HFF-Myc (cell line): ENCODE results near the gene KCNT1.

ENCODE experiments used
- DNase-seq: peaks from one replicate; pipeline ENCODE4 v3.0.0-alpha.2; 2011; ENCODE audit warnings: low read depth; ENCODE audit errors: extremely low read depth
- H3K4me3 ChIP-seq: replicated peaks from 2 replicates; pipeline ENCODE4 v1.5.1; 2011; ENCODE audit warnings: low read depth, mild to moderate bottlenecking, control low read depth, low read length
- CTCF ChIP-seq: IDR thresholded peaks from 2 replicates; pipeline ENCODE4 v1.5.1; 2012; ENCODE audit warnings: mild to moderate bottlenecking, low read depth, low read length, control low read depth; ENCODE audit errors: missing control alignments

Gene KCNT1

GRCh38 chr9:135787776-135788575 is 86.0 kb downstream of the KCNT1 start:
- TF ChIP-seq CTCF: no peak
- DNase-seq: no peak
- no peak overlapping the region for H3K4me3 ChIP-seq

DNA sequence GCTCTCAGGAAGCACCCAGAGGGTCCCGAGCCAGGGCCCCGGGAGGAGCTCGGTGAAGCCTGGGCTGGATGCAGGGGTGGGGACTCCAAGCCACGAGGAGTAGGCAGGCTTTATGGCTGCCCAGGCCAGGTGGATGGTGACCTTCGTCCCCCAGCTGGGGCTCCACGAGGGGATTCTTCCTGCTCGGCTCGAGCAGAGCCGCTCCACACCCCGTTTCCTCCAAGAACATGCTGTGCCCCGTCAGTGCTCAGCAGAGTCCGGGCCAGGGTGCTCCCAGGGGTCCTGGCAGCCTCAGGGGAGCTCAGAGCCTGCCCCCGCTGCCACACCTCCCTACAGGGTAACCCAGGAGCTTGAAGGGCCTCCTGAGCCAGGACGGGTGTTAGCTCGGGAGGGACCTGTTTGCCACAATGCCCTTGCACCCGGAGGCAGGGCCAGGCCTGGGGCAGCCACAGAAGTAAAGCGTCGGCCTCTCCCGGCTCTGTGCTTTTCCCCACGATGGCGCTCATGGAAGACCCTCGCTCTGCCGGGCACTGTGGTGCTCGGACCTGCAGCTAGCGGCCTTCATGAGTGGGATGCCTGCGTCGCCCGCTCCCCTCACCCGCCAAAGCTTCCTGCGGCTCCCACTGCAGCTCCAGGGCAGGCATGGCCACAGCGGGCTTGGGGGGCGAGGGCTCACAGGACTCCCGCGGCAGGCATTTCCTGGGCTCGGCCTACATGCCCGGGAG is 86.8 kb downstream of the KCNT1 start:
- no peak for DNase-seq

GRCh38 chr9:135789838-135790291 is 87.9 kb downstream of the KCNT1 start:
- no peak for TF ChIP-seq CTCF
- H3K4me3 ChIP-seq: no peak overlapping the region
- DNase-seq: no peak

More for the DNA sequence above, 86.8 kb downstream of the KCNT1 start:
- TF ChIP-seq CTCF: no peak
- H3K4me3 ChIP-seq: no peak overlapping the region

- DNase-seq: no peak
- no peak for TF ChIP-seq CTCF
- H3K4me3 ChIP-seq: no peak overlapping the region
Observed at GRCh38 chr9:135790356-135790755, 88.4 kb downstream of the KCNT1 start.

- no peak overlapping the region for H3K4me3 ChIP-seq
- no peak for TF ChIP-seq CTCF
- no peak for DNase-seq
Observed at GRCh38 chr9:135790850-135791249, 88.9 kb downstream of the KCNT1 start.

- H3K4me3 ChIP-seq: no peak overlapping the region
- TF ChIP-seq CTCF: no peak
- DNase-seq: no peak
Observed at GRCh38 chr9:135791431-135792267, 89.7 kb downstream of the KCNT1 start.
